ENCODE results near the gene THAP8.

Gene THAP8

GRCh38 chr19:35990156-35990555 is 63.9 kb downstream of the THAP8 start:
- Histone ChIP-seq H3F3A (ENCODE audit: insufficient read depth) (no peaks in the 10 kb centered on the region), H3K27ac (ENCODE audit: low read depth, low read length) (no peak overlapping the region), H3K9me2 (replicated peaks; ENCODE audit: insufficient read depth, low read length) (no peaks in the 10 kb centered on the region), H3K36me3 (ENCODE audit: low read length) (no peaks in the 10 kb centered on the region), H3K4me3 (ENCODE audit: insufficient read depth, low read length, poor library complexity, severe bottlenecking) (no peak overlapping the region), H3K9ac (ENCODE audit: low read length) (no peak overlapping the region), H4K20me1 (ENCODE audit: low read depth, low read length) (no peaks in the 10 kb centered on the region), H2AFZ (ENCODE audit: low read depth, low read length, severe bottlenecking) (no peak overlapping the region), H3K9me3 (ENCODE audit: insufficient read depth, low read length) (no peaks in the 10 kb centered on the region), H3K79me2 (ENCODE audit: insufficient read depth, low read length) (no peaks in the 10 kb centered on the region), H3K27me3 (ENCODE audit: low read length) (no peaks in the 10 kb centered on the region), H3K4me2 (ENCODE audit: low read depth, low read length, poor library complexity, severe bottlenecking) (no peak overlapping the region)
- TF ChIP-seq CTCF (IDR thresholded peaks at IDR 0.05; ENCODE audit: insufficient read depth, low read length, poor library complexity, severe bottlenecking), result no peak
- TF ChIP-seq EZH2phosphoT487 (conservative IDR thresholded peaks at IDR 0.05; ENCODE audit: low read length), result no peak

- Histone ChIP-seq H3K27me3 (ENCODE audit: low read length) (no peaks in the 10 kb centered on the region), H3K36me3 (ENCODE audit: low read length) (no peaks in the 10 kb centered on the region), H4K20me1 (ENCODE audit: low read depth, low read length) (no peaks in the 10 kb centered on the region), H3K9me3 (ENCODE audit: insufficient read depth, low read length) (no peaks in the 10 kb centered on the region), H3K79me2 (ENCODE audit: insufficient read depth, low read length) (no peaks in the 10 kb centered on the region), H3K9me2 (replicated peaks; ENCODE audit: insufficient read depth, low read length) (no peaks in the 10 kb centered on the region), H2AFZ (ENCODE audit: low read depth, low read length, severe bottlenecking) (no peak overlapping the region), H3K27ac (ENCODE audit: low read depth, low read length) (no peak overlapping the region), H3K9ac (ENCODE audit: low read length) (no peak overlapping the region), H3F3A (ENCODE audit: insufficient read depth) (no peaks in the 10 kb centered on the region), H3K4me2 (ENCODE audit: low read depth, low read length, poor library complexity, severe bottlenecking) (no peak overlapping the region), H3K4me3 (ENCODE audit: insufficient read depth, low read length, poor library complexity, severe bottlenecking) (no peak overlapping the region)
- TF ChIP-seq CTCF (IDR thresholded peaks at IDR 0.05; ENCODE audit: insufficient read depth, low read length, poor library complexity, severe bottlenecking) (no peak), EZH2phosphoT487 (conservative IDR thresholded peaks at IDR 0.05; ENCODE audit: low read length) (no peak)
Observed at GRCh38 chr19:35988824-35989223, 65.3 kb downstream of the THAP8 start.

- H2AFZ ChIP-seq (ENCODE audit: low read depth, low read length, severe bottlenecking), result peak overlapping the region; percentile 88
- H3K27ac ChIP-seq (ENCODE audit: low read depth, low read length), result no peak overlapping the region
- H4K20me1 ChIP-seq (ENCODE audit: low read depth, low read length), result no peaks in the 10 kb centered on the region
- H3K4me3 ChIP-seq (ENCODE audit: insufficient read depth, low read length, poor library complexity, severe bottlenecking), result peak overlapping the region; percentile 56
- no peaks in the 10 kb centered on the region for H3K9me2 ChIP-seq (replicated peaks; ENCODE audit: insufficient read depth, low read length)
- no peaks in the 10 kb centered on the region for H3K36me3 ChIP-seq (ENCODE audit: low read length)
- no peaks in the 10 kb centered on the region for H3K79me2 ChIP-seq (ENCODE audit: insufficient read depth, low read length)
- peak overlapping the region; percentile 74 for H3K4me2 ChIP-seq (ENCODE audit: low read depth, low read length, poor library complexity, severe bottlenecking)
- no peaks in the 10 kb centered on the region for H3F3A ChIP-seq (ENCODE audit: insufficient read depth)
- TF ChIP-seq EZH2phosphoT487 (conservative IDR thresholded peaks at IDR 0.05; ENCODE audit: low read length), result no peak
- H3K9ac ChIP-seq (ENCODE audit: low read length), result peak overlapping the region; percentile 60
- no peaks in the 10 kb centered on the region for H3K9me3 ChIP-seq (ENCODE audit: insufficient read depth, low read length)
- H3K27me3 ChIP-seq (ENCODE audit: low read length), result no peaks in the 10 kb centered on the region
Observed at GRCh38 chr19:35987571-35987896, 66.6 kb downstream of the THAP8 start.

- TF ChIP-seq EZH2phosphoT487 (conservative IDR thresholded peaks at IDR 0.05; ENCODE audit: low read length), result no peak
- no peak for TF ChIP-seq CTCF (IDR thresholded peaks at IDR 0.05; ENCODE audit: insufficient read depth, low read length, poor library complexity, severe bottlenecking)
Observed at GRCh38 chr19:35986664-35987570, 67.2 kb downstream of the THAP8 start.

More at GRCh38 chr19:35986664-35987570, 67.2 kb downstream of the THAP8 start:
- H3K9ac ChIP-seq (ENCODE audit: low read length), result peak overlapping the region; percentile 60
- no peaks in the 10 kb centered on the region for H3K9me2 ChIP-seq (replicated peaks; ENCODE audit: insufficient read depth, low read length)
- peak overlapping the region; percentile 88 for H2AFZ ChIP-seq (ENCODE audit: low read depth, low read length, severe bottlenecking)
- H4K20me1 ChIP-seq (ENCODE audit: low read depth, low read length), result no peaks in the 10 kb centered on the region
- H3K79me2 ChIP-seq (ENCODE audit: insufficient read depth, low read length), result no peaks in the 10 kb centered on the region
- H3K27ac ChIP-seq (ENCODE audit: low read depth, low read length), result no peak overlapping the region
- H3K4me3 ChIP-seq (ENCODE audit: insufficient read depth, low read length, poor library complexity, severe bottlenecking), result peak overlapping the region; percentile 56
- no peaks in the 10 kb centered on the region for H3K9me3 ChIP-seq (ENCODE audit: insufficient read depth, low read length)
- H3K27me3 ChIP-seq (ENCODE audit: low read length), result no peaks in the 10 kb centered on the region
- H3K36me3 ChIP-seq (ENCODE audit: low read length), result no peaks in the 10 kb centered on the region
- H3F3A ChIP-seq (ENCODE audit: insufficient read depth), result no peaks in the 10 kb centered on the region
- peak overlapping the region; percentile 74 for H3K4me2 ChIP-seq (ENCODE audit: low read depth, low read length, poor library complexity, severe bottlenecking)

Measured in SU-DHL-6 (cell line).